Endodermal cell (in vitro differentiated cells): ENCODE data around the gene NSG1. TPM values are rescaled to one million over a fixed set of nuclear protein-coding genes. Genes with fewer than 3 reads are reported as not detected.
A peak's percentile ranks its signal among the peaks of the same experiment; 100 is the strongest.

Experiments used
- DNase-seq: peaks from one replicate; pipeline ENCODE4 v3.0.0-alpha.2; 2017
- H3K27ac ChIP-seq: 2 replicates; pipeline ENCODE4 v1.5.1; 2013; ENCODE audit warnings: mild to moderate bottlenecking, low read depth, low read length, moderate library complexity
- H3K27me3 ChIP-seq: 2 replicates; pipeline ENCODE4 v1.6.1; 2013; ENCODE audit warnings: mild to moderate bottlenecking, low read length, moderate library complexity; ENCODE audit not compliant: insufficient read depth, control insufficient read depth, poor library complexity, severe bottlenecking
- H3K36me3 ChIP-seq: 2 replicates; pipeline ENCODE4 v1.7.0; 2013; ENCODE audit warnings: mild to moderate bottlenecking, low read length, moderate library complexity; ENCODE audit not compliant: control insufficient read depth, insufficient read depth
- H3K4me1 ChIP-seq: one replicate; pipeline ENCODE4 v1.7.0; 2013; ENCODE audit warnings: low read length; ENCODE audit not compliant: control insufficient read depth, insufficient read depth
- H3K4me3 ChIP-seq: 2 replicates; pipeline ENCODE4 v1.5.1; 2013; ENCODE audit warnings: mild to moderate bottlenecking, low read length, moderate library complexity
- H3K9ac ChIP-seq: 2 replicates; pipeline ENCODE4 v1.6.1; 2013; ENCODE audit warnings: mild to moderate bottlenecking, low read length, moderate library complexity; ENCODE audit not compliant: poor library complexity, severe bottlenecking; ENCODE audit errors: extremely low read depth
- H3K9me3 ChIP-seq: 2 replicates; pipeline ENCODE4 v1.6.1; 2013; ENCODE audit warnings: mild to moderate bottlenecking, low read length, moderate library complexity; ENCODE audit not compliant: control insufficient read depth
- H3K27ac Mint-ChIP-seq: 2 replicates; pipeline ENCODE4 v1.8.0; 2020; ENCODE audit warnings: mixed read lengths
- H3K27me3 Mint-ChIP-seq: 2 replicates; pipeline ENCODE4 v1.8.0; 2021; ENCODE audit warnings: mild to moderate bottlenecking, mixed read lengths; ENCODE audit not compliant: insufficient read depth
- H3K36me3 Mint-ChIP-seq: 2 replicates; pipeline ENCODE4 v1.8.0; 2020; ENCODE audit warnings: low read depth, mixed read lengths
- H3K4me1 Mint-ChIP-seq: 2 replicates; pipeline ENCODE4 v1.8.0; 2020; ENCODE audit warnings: mixed read lengths
- H3K4me3 Mint-ChIP-seq: 2 replicates; pipeline ENCODE4 v1.8.0; 2020; ENCODE audit warnings: mild to moderate bottlenecking, moderate library complexity, mixed read lengths
- H3K9me3 Mint-ChIP-seq: 2 replicates; pipeline ENCODE4 v1.8.0; 2020; ENCODE audit warnings: mild to moderate bottlenecking, mixed read lengths
- WGBS, 2 experiments: methylation state at CpG; one replicate each; pipeline versions ENCODE4 v1.1.5 to v1.1.7; 2013; ENCODE audit warnings: missing lambda C conversion rate in 2 of 2, mixed read lengths in 1 of 2; ENCODE audit not compliant: insufficient coverage in 1 of 2, insufficient read length in 1 of 2; 5-methylcytosine and 5-hydroxymethylcytosine counted together
- total RNA-seq, 2 donors: library from RNA; stranded (reverse); fragmentation: NEBNext Ultra II Directional in 1 of 2; extraction: Animal tissue kit (Norgen Biotek cat#: 25700) in 1 of 2; gene quantifications; 2 replicates in 1 of 2; 3 replicates in 1 of 2; pipeline ENCODE4 v1.2.1, GENCODE V29; 2021
- TF ChIP-seq, protein P1 (sequence below): fragments of 200-600 bp; sonication (generic); conservative IDR thresholded peaks from 2 replicates; pipeline ENCODE4 v1.5.0; 2021; ENCODE audit warnings: antibody characterized with exemption, mild to moderate bottlenecking

The NSG1 gene
- total RNA-seq, 2 donors from 2014 or later = 1.8 to 6.0 TPM

DNA sequence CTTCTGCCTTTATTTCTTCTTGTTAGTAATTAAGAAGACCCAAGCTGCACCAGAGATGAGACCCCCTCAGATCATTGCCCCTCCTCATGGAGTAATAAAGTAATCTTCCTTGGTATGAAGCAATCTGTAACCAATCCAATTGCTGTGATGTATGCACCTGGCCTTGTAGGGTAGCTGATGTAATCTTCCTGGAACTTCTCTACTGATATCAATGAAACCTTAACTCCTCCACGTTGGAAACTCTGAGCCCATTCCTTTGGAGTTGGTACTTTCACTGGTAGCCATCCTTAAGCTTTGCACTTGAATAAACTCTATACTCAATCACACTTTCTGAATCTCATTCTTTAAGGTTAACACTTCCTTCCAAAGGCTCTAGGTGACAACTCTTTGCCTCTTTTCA lies 31.6 kb upstream of the NSG1 start:
- WGBS, 2 experiments = 47 to 68% methylated on average over 1 of the region's 1 CpG
- TF ChIP-seq, protein P1, sequence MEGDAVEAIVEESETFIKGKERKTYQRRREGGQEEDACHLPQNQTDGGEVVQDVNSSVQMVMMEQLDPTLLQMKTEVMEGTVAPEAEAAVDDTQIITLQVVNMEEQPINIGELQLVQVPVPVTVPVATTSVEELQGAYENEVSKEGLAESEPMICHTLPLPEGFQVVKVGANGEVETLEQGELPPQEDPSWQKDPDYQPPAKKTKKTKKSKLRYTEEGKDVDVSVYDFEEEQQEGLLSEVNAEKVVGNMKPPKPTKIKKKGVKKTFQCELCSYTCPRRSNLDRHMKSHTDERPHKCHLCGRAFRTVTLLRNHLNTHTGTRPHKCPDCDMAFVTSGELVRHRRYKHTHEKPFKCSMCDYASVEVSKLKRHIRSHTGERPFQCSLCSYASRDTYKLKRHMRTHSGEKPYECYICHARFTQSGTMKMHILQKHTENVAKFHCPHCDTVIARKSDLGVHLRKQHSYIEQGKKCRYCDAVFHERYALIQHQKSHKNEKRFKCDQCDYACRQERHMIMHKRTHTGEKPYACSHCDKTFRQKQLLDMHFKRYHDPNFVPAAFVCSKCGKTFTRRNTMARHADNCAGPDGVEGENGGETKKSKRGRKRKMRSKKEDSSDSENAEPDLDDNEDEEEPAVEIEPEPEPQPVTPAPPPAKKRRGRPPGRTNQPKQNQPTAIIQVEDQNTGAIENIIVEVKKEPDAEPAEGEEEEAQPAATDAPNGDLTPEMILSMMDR = no peak
- no peaks in the 10 kb centered on the region for H3K36me3 ChIP-seq
- peaks cover 8% of the 10 kb centered on the region for H3K4me1 ChIP-seq
- no peaks in the 10 kb centered on the region for H3K27me3 ChIP-seq
- Mint-ChIP-seq H3K27ac (no peak overlapping the region), H3K4me3 (no peak overlapping the region), H3K36me3 (no peaks in the 10 kb centered on the region), H3K9me3 (no peaks in the 10 kb centered on the region), H3K4me1 (peaks cover 18% of the 10 kb centered on the region), H3K27me3 (peaks cover 11% of the 10 kb centered on the region)
- no peak overlapping the region for H3K4me3 ChIP-seq
- no peaks in the 10 kb centered on the region for H3K9me3 ChIP-seq
- H3K9ac ChIP-seq = no peak overlapping the region
- no peak for DNase-seq
- no peak overlapping the region for H3K27ac ChIP-seq

DNA sequence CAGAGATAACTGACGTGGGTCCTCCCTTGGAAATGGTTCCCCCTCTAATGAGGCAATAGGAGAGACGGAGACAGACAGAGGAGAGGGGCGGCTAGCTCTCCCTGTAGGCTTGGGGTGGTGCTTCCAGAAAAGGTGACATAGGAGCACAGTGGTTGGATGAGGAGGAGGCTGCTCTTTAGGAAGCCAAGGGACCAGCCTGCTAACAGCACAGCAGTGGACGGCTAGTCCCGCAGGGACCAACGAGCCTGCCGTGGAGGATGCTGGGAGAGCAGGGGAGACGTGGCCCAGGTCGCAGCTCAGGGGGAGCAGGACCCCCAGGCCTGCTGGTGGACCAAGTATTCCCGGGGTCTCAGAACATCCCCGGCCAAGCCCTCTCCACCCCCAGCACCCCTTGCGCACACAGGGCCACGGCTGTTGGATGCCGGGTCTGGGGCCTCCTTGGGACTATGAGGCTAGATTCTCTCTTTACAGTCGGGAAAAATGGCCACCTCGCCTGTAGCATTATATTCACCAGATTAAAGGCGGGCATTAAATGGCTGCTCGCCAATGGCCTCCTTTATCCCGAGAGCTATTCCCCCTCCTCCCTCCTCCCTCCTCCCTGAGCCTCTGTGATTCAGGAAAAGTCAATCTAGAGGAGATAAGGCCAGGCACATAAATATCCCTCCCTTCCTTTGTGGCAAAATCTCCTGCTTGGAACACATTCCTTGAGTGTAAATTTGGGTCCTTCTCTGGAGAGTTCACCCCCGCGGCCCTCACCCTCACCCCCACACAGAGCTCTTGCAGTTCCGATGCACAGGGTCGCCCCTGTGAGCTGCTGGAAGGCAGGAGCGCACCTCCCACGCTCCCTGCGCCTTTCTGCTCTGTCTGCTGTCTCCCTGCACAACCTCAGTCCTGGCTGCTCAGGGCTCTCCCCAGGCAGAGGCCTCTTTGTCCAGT lies 30.5 kb upstream of the NSG1 start:
- peaks cover 18% of the 10 kb centered on the region for H3K4me1 Mint-ChIP-seq
- Histone ChIP-seq H3K27ac (no peak overlapping the region), H3K4me1 (peaks cover 8% of the 10 kb centered on the region), H3K9ac (no peak overlapping the region), H3K9me3 (no peaks in the 10 kb centered on the region), H3K4me3 (no peak overlapping the region), H3K36me3 (no peaks in the 10 kb centered on the region), H3K27me3 (no peaks in the 10 kb centered on the region)
- H3K4me3 Mint-ChIP-seq = no peak overlapping the region
- DNase-seq = no peak
- 92 to 93% methylated on average over 16 to 26 of the region's 26 CpGs for WGBS, 2 experiments
- TF ChIP-seq, protein P1 = no peak
- peaks cover 15% of the 10 kb centered on the region for H3K27me3 Mint-ChIP-seq
- H3K27ac Mint-ChIP-seq = peak overlapping the region; percentile 44
- H3K36me3 Mint-ChIP-seq = no peaks in the 10 kb centered on the region
- no peaks in the 10 kb centered on the region for H3K9me3 Mint-ChIP-seq

DNA sequence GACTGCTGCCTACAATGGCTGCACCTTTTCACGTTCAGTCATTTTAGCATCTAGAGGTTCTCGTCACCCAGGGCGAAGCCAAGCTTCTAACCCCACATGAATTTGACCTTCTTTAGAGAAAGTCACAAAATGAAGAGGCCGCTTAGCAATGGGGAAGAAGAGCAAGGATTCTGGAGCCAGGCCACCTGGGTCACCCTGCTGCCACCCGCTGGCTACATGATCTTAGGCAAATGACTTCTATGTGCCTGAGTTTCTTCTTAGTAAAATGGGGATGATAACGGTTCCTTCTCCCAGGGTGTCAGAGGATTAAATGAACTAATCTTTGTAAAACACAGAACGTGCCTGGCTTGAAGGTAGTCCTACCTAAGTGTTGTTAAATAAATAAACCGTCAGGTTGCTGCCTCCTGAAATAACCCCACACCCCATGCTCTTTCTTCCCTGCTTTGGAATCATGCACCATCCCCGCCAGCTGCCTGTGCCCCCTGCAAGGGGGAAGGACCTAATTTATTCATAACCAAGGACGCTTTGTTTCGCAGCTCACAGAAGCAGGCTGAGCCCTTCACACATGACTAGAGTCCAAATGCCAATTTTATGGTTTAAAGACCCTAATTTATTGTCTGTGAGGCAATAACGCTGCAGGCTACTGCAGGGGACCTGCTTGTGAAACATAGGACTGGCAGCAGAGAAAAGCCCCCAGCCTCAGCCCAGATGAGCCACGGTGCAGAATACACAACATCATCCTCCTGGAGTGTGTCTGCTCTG lies 28.6 kb upstream of the NSG1 start:
- 66 to 88% methylated on average over 9 to 13 of the region's 13 CpGs for WGBS, 2 experiments
- peak; percentile 63 for DNase-seq
- H3K9ac ChIP-seq = no peak overlapping the region

More for the DNA sequence above, 28.6 kb upstream of the NSG1 start:
- TF ChIP-seq, protein P1 = peak; percentile 18
- Mint-ChIP-seq H3K27me3 (peaks cover 17% of the 10 kb centered on the region), H3K36me3 (no peaks in the 10 kb centered on the region), H3K9me3 (no peaks in the 10 kb centered on the region), H3K4me3 (no peak overlapping the region), H3K4me1 (peaks cover 18% of the 10 kb centered on the region), H3K27ac (no peak overlapping the region)
- Histone ChIP-seq H3K9me3 (no peaks in the 10 kb centered on the region), H3K4me1 (peaks cover 8% of the 10 kb centered on the region), H3K27ac (peak overlapping the region; percentile 25), H3K36me3 (no peaks in the 10 kb centered on the region), H3K27me3 (no peaks in the 10 kb centered on the region), H3K4me3 (no peak overlapping the region)
